Gastrocnemius medialis (tissue), 4 donors: ENCODE results near the gene WFS1. TPM values are rescaled to one million over a fixed set of nuclear protein-coding genes. Genes with fewer than 3 reads are reported as not detected.

Experiments used
- ATAC-seq, 2 donors: fragments of 150-250 bp; one replicate each; pipeline ENCODE4 v1.9.1; 2016
- DNase-seq, 2 donors: peaks; one replicate each; pipeline ENCODE4 v3.0.0-alpha.2; 2019
- H3K27ac ChIP-seq, 4 donors: fragments of 200-600 bp; sonication (generic); 1 replicate in 1 of 4; 2 replicates in 3 of 4; pipeline ENCODE4 v1.5.1; 2016 to 2018; ENCODE audit warnings: mild to moderate bottlenecking in 2 of 4, moderate library complexity in 1 of 4
- H3K27me3 ChIP-seq, 3 donors: fragments of 200-600 bp; sonication (generic) in 2 of 3; 1 replicate in 1 of 3; 2 replicates in 2 of 3; pipeline versions ENCODE4 v1.5.1 to v1.6.0; 2016 to 2019; ENCODE audit warnings: mild to moderate bottlenecking in 1 of 3, moderate library complexity in 1 of 3
- H3K36me3 ChIP-seq, 2 donors: fragments of 200-600 bp; sonication (generic) in 1 of 2; one replicate each; pipeline ENCODE4 v1.5.1; 2017 to 2018
- H3K4me1 ChIP-seq, 2 donors: fragments of 200-600 bp; sonication (generic) in 1 of 2; one replicate each; pipeline ENCODE4 v1.5.1; 2016 to 2017; ENCODE audit warnings: mild to moderate bottlenecking in 2 of 2
- H3K4me3 ChIP-seq, 4 donors: fragments of 200-600 bp; sonication (generic) in 3 of 4; 1 replicate in 1 of 4; 2 replicates in 3 of 4; pipeline ENCODE4 v1.5.1; 2016 to 2019; ENCODE audit warnings: mild to moderate bottlenecking in 2 of 4
- H3K9me3 ChIP-seq, 3 donors: fragments of 200-600 bp; sonication (generic) in 2 of 3; 1 replicate in 1 of 3; 2 replicates in 2 of 3; pipeline ENCODE4 v1.5.1; 2016 to 2019
- POLR2A ChIP-seq, 2 donors: fragments of 450-650 bp; IDR thresholded peaks; one replicate each; pipeline ENCODE4 v1.6.1; 2017; ENCODE audit warnings: antibody characterized with exemption in 2 of 2, mild to moderate bottlenecking in 2 of 2, moderate library complexity in 2 of 2
- in situ Hi-C, 4 donors: fragments of 200-750 bp; cut with MboI; loops; one replicate each; pipeline versions ENCODE4 v1.15.0 to v1.8.0; 2017; ENCODE audit warnings: low sequenced_read_pairs in 4 of 4
- intact Hi-C: fragments of 100-400 bp; cut with DNase I; formaldehyde crosslinking; loops from one replicate; pipeline ENCODE4 v1.15.1; 2023; ENCODE audit warnings: low total_unique reads
- total RNA-seq, 4 donors: library from RNA; depleted of rRNA; stranded (reverse); fragments of >200 nt; gene quantifications; one replicate each; pipeline versions ENCODE4 v1.1.0 to v1.2.3, GENCODE V29; 2016
- TF ChIP-seq, protein P1 (sequence below), 5 experiments: fragments of 450-650 bp in 3 of 5; fragments of 200-600 bp in 2 of 5; sonication (generic) in 2 of 5; IDR thresholded peaks in 4 of 5; conservative IDR thresholded peaks in 1 of 5; 1 replicate in 4 of 5; 2 replicates in 1 of 5; pipeline ENCODE4 v1.5.1; 2016 to 2019; ENCODE audit warnings: antibody characterized with exemption in 5 of 5, mild to moderate bottlenecking in 3 of 5, moderate library complexity in 3 of 5

The WFS1 gene
- total RNA-seq, 4 donors from 2014 or later: 13.6 to 23.7 (median 15.6) TPM

GRCh38 chr4:6327220-6327917 lies 57.7 kb downstream of the WFS1 start:
- no peak for TF ChIP-seq POLR2A (IDR thresholded peaks at IDR 0.05)
- TF ChIP-seq, protein P1, sequence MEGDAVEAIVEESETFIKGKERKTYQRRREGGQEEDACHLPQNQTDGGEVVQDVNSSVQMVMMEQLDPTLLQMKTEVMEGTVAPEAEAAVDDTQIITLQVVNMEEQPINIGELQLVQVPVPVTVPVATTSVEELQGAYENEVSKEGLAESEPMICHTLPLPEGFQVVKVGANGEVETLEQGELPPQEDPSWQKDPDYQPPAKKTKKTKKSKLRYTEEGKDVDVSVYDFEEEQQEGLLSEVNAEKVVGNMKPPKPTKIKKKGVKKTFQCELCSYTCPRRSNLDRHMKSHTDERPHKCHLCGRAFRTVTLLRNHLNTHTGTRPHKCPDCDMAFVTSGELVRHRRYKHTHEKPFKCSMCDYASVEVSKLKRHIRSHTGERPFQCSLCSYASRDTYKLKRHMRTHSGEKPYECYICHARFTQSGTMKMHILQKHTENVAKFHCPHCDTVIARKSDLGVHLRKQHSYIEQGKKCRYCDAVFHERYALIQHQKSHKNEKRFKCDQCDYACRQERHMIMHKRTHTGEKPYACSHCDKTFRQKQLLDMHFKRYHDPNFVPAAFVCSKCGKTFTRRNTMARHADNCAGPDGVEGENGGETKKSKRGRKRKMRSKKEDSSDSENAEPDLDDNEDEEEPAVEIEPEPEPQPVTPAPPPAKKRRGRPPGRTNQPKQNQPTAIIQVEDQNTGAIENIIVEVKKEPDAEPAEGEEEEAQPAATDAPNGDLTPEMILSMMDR (IDR thresholded peaks at IDR 0.05 in 4 of 5, conservative IDR thresholded peaks at IDR 0.05 in 1 of 5): peak; percentile 70 to 95 (median 92)
- H3K27ac ChIP-seq: no peak overlapping the region
- no peaks in the 10 kb centered on the region for H3K36me3 ChIP-seq
- H3K27me3 ChIP-seq: peaks cover 0 to 6% (median 3%) of the 10 kb centered on the region in 3 donors
- H3K4me3 ChIP-seq: no peak overlapping the region
- no peaks in the 10 kb centered on the region for H3K9me3 ChIP-seq
- no peaks in the 10 kb centered on the region for H3K4me1 ChIP-seq
- DNase-seq (peak; percentile 50 to 55), ATAC-seq (peak; percentile 72 to 84)
- in situ Hi-C loops: loop anchor here (5.0 kb wide), 1 partner anchor 75 kb away; no protein-coding TSS in a partner anchor
- intact Hi-C loops: loop anchor here (1.0 to 10.0 kb wide), 2 partner anchors 77 to 333 kb away; no protein-coding TSS in a partner anchor

DNA sequence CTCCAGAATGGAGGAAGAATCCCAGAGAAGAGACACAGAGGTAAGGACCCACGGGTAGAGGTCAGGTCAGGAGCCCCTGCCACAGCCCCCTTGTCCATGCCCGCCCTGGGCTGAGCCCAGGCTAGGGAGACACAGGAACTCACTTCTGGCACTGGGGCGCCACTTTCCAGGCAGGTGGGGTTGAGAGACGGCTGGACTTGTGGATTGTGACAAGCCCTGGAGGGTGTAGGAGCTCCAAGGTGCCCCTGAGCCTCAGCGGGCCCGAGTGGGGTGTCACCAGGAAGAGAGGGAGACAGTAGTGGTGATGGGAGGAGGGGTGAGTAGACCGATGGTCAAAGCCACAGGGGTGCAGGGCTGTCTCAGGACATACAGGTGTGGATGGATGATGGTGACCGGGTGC lies 58.9 kb downstream of the WFS1 start:
- no peaks in the 10 kb centered on the region for H3K4me1 ChIP-seq
- intact Hi-C loops: loop anchor here (10.0 kb wide), 1 partner anchor 334 kb away; no protein-coding TSS in a partner anchor
- TF ChIP-seq POLR2A (IDR thresholded peaks at IDR 0.05): no peak
- TF ChIP-seq, protein P1 (IDR thresholded peaks at IDR 0.05 in 4 of 5, conservative IDR thresholded peaks at IDR 0.05 in 1 of 5): no peak
- no peaks in the 10 kb centered on the region for H3K9me3 ChIP-seq
- no peaks in the 10 kb centered on the region for H3K36me3 ChIP-seq
- peaks cover 0 to 6% (median 3%) of the 10 kb centered on the region in 3 donors for H3K27me3 ChIP-seq
- no peak overlapping the region for H3K4me3 ChIP-seq
- ATAC-seq (no peak), DNase-seq (no peak)
- H3K27ac ChIP-seq: no peak overlapping the region
- in situ Hi-C loops: loop anchor here (5.0 kb wide), 1 partner anchor 76 kb away; no protein-coding TSS in a partner anchor

- no peak overlapping the region for H3K27ac ChIP-seq
- H3K4me3 ChIP-seq: no peak overlapping the region
- no peaks in the 10 kb centered on the region for H3K9me3 ChIP-seq
- H3K36me3 ChIP-seq: no peaks in the 10 kb centered on the region
- peaks cover 6 to 11% (median 6%) of the 10 kb centered on the region in 3 donors for H3K27me3 ChIP-seq
- ATAC-seq (no peak), DNase-seq (no peak)
- in situ Hi-C loops: loop anchor here (5.0 kb wide), 1 partner anchor 77 kb away; no protein-coding TSS in a partner anchor
- no peaks in the 10 kb centered on the region for H3K4me1 ChIP-seq
- intact Hi-C loops: loop anchor here (10.0 kb wide), 1 partner anchor 335 kb away; no protein-coding TSS in a partner anchor
- TF ChIP-seq POLR2A (IDR thresholded peaks at IDR 0.05): no peak
- TF ChIP-seq, protein P1 (IDR thresholded peaks at IDR 0.05 in 4 of 5, conservative IDR thresholded peaks at IDR 0.05 in 1 of 5): no peak
Observed at GRCh38 chr4:6329478-6330383, 60.1 kb downstream of the WFS1 start.

DNA sequence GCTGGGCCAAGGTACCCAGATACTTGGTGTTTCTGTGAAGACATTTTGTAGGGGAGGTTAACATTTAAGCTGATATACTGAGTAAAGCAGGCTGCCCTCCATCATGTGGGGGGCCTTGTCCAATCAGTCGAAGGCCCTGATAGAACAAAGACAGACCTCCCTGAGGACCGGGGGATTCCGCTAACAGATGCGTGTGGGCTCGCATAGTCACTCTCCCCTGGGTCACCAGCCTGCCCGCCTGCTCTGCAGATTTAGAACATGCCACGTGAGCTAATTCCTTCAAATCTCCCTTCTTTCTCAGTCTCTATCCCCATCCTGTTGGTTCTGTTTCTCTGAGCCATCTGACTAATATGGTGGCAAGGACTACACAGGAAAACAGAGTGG lies 60.7 kb downstream of the WFS1 start:
- no peaks in the 10 kb centered on the region for H3K4me1 ChIP-seq
- peaks cover 6 to 11% (median 9%) of the 10 kb centered on the region in 3 donors for H3K27me3 ChIP-seq
- H3K9me3 ChIP-seq: no peaks in the 10 kb centered on the region
- no peak for ATAC-seq
- H3K4me3 ChIP-seq: no peak overlapping the region
- intact Hi-C loops (no loop called here), in situ Hi-C loops (no loop called here)
- H3K27ac ChIP-seq: no peak overlapping the region
- TF ChIP-seq, protein P1 (IDR thresholded peaks at IDR 0.05 in 4 of 5, conservative IDR thresholded peaks at IDR 0.05 in 1 of 5): no peak
- TF ChIP-seq POLR2A (IDR thresholded peaks at IDR 0.05): no peak
- H3K36me3 ChIP-seq: no peaks in the 10 kb centered on the region
- DNase-seq: no peak
